ENCODE results near the gene FKBP11.

Gene FKBP11

GRCh38 chr12:48956279-48957140 lies 31.2 kb upstream of the FKBP11 start:
- H3K4me3 ChIP-seq (ENCODE audit: low read depth, low read length) = peak overlapping the region; percentile 95
- DNase-seq (ENCODE audit: low read depth) = peak; percentile 93

- H3K4me3 ChIP-seq (ENCODE audit: low read depth, low read length) = no peak overlapping the region
- DNase-seq (ENCODE audit: low read depth) = no peak
Observed at GRCh38 chr12:48954841-48955501, 29.7 kb upstream of the FKBP11 start.

DNA sequence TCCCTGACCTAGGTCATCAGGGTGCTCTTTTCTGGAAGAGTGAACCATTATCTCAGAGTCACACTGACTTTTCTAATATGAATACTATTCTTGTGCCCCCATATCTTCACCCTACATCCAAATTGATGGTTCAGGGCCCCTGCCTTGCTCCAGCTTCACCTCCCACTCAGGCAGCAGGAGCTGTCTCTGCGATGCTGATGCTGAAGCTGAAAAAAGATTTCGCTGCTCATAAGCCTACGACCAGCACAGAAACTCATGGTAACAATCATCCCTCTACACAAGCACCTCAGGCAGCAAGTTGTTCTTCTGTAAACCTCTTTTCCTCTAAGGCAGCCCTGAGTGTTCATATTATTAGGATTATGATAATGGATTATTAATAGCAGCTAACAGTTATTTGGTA lies 28.8 kb upstream of the FKBP11 start:
- no peak for DNase-seq (ENCODE audit: low read depth)
- H3K4me3 ChIP-seq (ENCODE audit: low read depth, low read length) = no peak overlapping the region

- DNase-seq (ENCODE audit: low read depth) = no peak
- no peak overlapping the region for H3K4me3 ChIP-seq (ENCODE audit: low read depth, low read length)
Observed at GRCh38 chr12:48952691-48953090, 27.4 kb upstream of the FKBP11 start.

- no peak for DNase-seq (ENCODE audit: low read depth)
- no peak overlapping the region for H3K4me3 ChIP-seq (ENCODE audit: low read depth, low read length)
Observed at GRCh38 chr12:48947727-48948126, 22.4 kb upstream of the FKBP11 start.

GRCh38 chr12:48946943-48947342 lies 21.7 kb upstream of the FKBP11 start:
- H3K4me3 ChIP-seq (ENCODE audit: low read depth, low read length) = no peak overlapping the region

GRCh38 chr12:48946205-48946604 lies 20.9 kb upstream of the FKBP11 start:
- H3K4me3 ChIP-seq (ENCODE audit: low read depth, low read length) = no peak overlapping the region
- DNase-seq (ENCODE audit: low read depth) = no peak

More at GRCh38 chr12:48946943-48947342, 21.7 kb upstream of the FKBP11 start:
- DNase-seq (ENCODE audit: low read depth) = no peak

GRCh38 chr12:48943221-48943620 lies 17.9 kb upstream of the FKBP11 start:
- DNase-seq (ENCODE audit: low read depth) = no peak
- H3K4me3 ChIP-seq (ENCODE audit: low read depth, low read length) = no peak overlapping the region

DNA sequence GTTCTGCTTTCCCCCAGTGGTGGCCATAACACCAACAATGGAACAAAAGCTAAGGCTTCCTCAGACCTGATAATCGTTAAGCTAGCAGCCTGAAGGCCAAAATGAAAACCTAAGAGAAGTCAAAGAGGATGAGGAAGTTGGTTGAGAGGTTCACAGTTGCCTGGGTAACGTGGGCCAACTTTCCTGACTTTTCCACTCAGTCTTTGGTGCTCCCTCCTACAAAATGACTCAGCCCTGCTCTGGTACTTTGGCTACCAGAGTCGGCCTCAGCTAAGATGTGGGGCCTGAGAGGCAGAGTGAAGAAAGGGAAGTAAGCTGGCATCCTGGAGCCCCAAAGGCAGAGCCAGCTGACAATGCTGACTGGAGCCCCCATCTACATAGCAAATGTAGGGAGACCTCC lies 14.9 kb upstream of the FKBP11 start:
- no peak for DNase-seq (ENCODE audit: low read depth)
- H3K4me3 ChIP-seq (ENCODE audit: low read depth, low read length) = no peak overlapping the region

- no peak overlapping the region for H3K4me3 ChIP-seq (ENCODE audit: low read depth, low read length)
- no peak for DNase-seq (ENCODE audit: low read depth)
Observed at GRCh38 chr12:48938805-48939204, 13.5 kb upstream of the FKBP11 start.

DNA sequence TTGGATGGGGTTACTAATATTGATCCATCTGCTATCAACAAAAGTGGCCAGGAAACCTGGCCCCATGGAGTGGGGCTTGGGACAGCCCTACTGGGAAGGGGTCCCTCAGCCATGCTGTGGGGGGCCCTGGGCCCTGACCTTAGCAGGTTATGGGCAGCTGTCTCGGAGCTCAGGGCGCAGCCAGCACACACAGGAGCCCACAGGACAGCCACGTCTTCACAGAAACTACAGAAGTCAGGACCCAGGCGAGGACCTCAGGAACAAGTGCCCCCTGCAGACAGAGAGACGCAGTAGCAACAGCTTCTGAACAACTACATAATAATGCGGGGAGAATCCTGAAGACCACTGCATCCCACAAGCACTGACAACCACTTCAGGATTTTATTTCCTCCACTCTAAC lies 11.9 kb upstream of the FKBP11 start:
- no peak overlapping the region for H3K4me3 ChIP-seq (ENCODE audit: low read depth, low read length)
- DNase-seq (ENCODE audit: low read depth) = no peak

DNA sequence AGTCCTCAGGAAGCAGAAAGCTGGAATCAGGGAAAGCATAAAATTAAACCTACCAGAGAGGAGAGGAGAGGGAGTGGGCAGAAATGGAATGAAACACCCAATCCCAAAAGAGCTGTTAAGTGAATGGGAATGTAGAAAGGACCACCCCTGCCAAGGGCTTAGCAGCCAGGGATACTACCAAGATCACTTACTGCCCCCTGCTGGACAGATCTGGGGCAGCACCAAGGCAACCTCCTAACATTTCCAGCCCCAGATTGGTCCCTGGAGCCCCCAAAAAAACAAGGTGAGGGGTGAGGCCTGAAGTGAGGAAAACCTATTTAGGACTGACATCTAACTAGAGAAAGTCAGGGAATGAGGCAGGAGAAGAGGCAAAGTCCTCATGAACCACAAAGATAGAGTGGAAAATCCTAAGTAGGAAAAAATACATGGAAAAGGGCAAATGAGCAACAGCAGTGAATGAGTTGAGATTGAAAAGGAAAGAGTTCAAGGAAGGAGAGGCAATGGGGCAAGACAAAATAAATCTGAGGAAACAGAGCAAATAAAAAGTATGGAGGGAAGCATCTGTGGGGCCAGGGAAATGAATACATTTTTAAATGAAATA lies 11.2 kb upstream of the FKBP11 start:
- H3K4me3 ChIP-seq (ENCODE audit: low read depth, low read length) = no peak overlapping the region
- no peak for DNase-seq (ENCODE audit: low read depth)

- no peak for DNase-seq (ENCODE audit: low read depth)
- H3K4me3 ChIP-seq (ENCODE audit: low read depth, low read length) = no peak overlapping the region
Observed at GRCh38 chr12:48934312-48934706, 9.0 kb upstream of the FKBP11 start.

GRCh38 chr12:48933664-48934311 lies 8.5 kb upstream of the FKBP11 start:
- no peak for DNase-seq (ENCODE audit: low read depth)
- no peak overlapping the region for H3K4me3 ChIP-seq (ENCODE audit: low read depth, low read length)

- no peak overlapping the region for H3K4me3 ChIP-seq (ENCODE audit: low read depth, low read length)
Observed at GRCh38 chr12:48932878-48933277, 7.6 kb upstream of the FKBP11 start.

DNA sequence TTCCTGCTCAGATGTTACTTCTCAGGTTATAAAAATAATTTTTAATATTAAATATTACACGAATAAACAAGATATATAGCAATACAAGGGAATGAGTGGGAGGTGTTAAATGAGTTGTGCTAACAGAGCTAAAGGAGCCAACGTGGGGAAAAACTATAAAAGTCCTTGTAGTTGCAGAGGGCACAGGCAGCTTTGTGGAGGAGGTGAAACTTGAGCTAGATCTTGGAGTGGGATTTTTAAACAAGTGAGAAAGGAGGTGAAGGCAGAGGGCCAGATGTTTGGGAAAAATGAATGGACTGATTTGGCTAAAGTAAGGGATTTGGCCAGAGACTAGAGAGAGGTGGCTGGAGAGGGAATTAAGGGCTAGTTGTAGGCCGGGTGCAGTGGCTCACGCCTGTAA lies 5.2 kb upstream of the FKBP11 start:
- H3K4me3 ChIP-seq (ENCODE audit: low read depth, low read length) = no peak overlapping the region
- no peak for DNase-seq (ENCODE audit: low read depth)

More at GRCh38 chr12:48932878-48933277, 7.6 kb upstream of the FKBP11 start:
- DNase-seq (ENCODE audit: low read depth) = no peak

DNA sequence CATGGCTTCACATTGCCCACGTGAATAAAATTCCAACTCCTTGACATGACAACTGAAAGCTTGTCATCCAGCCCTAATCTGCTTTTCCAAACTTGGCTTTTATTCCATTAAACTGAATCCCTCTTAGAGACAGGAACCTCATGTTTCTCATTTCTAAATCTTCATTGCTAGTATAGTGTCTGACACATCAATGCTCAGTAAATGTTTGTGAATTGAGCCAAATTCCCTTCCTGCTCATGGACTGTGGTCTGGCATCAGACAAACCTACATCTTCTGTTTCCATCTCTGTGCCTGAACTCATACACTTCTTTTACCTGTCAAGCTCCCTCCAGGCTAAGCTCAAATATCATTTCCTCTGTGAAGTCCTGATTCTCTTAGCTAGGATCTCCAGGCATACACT lies 4.3 kb upstream of the FKBP11 start:
- H3K4me3 ChIP-seq (ENCODE audit: low read depth, low read length) = no peak overlapping the region
- DNase-seq (ENCODE audit: low read depth) = no peak

DNA sequence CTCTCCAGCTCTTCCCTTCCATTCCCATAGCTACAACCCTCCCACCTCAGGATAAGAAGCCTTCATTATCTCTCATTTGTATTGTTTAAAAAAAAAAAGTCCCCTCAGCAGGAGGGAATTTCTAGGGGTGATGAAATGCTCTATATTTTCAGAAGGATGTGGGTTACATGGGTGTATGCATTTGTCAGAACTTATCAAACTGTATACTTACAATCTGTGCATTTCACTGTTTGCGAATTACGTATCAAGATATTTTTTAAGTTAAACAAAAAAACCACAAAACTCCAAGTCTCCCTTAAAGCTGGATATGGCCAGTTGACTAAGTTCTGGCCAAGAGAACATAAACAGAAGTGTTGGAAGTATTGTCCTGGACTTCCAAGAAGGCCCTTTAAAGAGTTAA lies 2.0 kb upstream of the FKBP11 start:
- no peak overlapping the region for H3K4me3 ChIP-seq (ENCODE audit: low read depth, low read length)
- no peak for DNase-seq (ENCODE audit: low read depth)

GRCh38 chr12:48924617-48925303 lies 532 bp downstream of the FKBP11 start:
- peak overlapping the region; percentile 70 for H3K4me3 ChIP-seq (ENCODE audit: low read depth, low read length)
- no peak for DNase-seq (ENCODE audit: low read depth)

DNA sequence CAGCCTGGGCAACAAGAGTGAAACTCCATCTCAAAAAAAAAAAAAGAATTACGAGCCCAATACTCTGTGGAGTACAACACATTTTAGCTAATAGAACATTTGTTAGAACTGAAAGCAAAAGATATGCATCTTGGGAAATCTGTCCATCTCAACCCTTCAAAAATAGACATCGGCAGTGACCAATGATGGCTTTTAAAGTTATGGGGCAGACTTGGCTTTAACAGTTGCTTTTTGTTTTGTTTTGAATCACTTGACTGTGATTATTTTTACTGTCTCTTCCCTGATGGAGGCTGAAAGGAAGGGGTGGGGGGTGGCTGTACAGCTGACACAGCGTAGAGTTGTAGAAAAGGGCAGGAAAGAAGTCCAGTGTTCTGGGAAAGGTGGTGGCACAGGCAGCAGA lies 2.2 kb downstream of the FKBP11 start:
- no peak for DNase-seq (ENCODE audit: low read depth)
- H3K4me3 ChIP-seq (ENCODE audit: low read depth, low read length) = no peak overlapping the region
